Cerebellar nuclear complex (tissue), 1 donor: Measurements from ENCODE around the gene MED19.
A peak's percentile ranks its signal among the peaks of the same experiment; 100 is the strongest.
"Not testable (repeated sequence)": the region's sequence is repeated elsewhere in the genome, so short reads cannot be mapped to it uniquely, and the experiment has no call there.

Experiments
- DNase-seq, 2 experiments: peaks; one replicate each; lab custom pipeline; 2025; lab: John Stamatoyannopoulos, UW

The MED19 gene

DNA sequence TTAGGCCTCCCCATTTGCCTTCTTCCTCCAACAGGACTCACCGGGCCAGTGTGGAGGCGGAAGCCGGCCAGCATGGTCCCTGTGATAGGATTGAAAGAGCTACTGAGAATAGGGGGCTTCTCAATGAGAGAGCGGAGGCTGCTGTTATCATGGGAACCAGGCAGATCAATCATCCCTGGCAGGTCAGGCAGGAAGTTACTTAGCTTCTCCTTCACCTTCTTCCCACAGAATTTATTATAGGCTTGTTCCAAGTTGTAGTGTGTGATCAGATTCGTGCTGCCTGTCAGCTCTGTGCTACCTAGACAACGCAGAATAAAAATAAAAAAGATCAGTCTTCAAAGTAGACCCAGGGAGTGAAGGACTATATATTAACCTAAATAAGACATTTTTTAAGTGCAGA is 7.1 kb downstream of the MED19 start:
- no peak for DNase-seq

DNA sequence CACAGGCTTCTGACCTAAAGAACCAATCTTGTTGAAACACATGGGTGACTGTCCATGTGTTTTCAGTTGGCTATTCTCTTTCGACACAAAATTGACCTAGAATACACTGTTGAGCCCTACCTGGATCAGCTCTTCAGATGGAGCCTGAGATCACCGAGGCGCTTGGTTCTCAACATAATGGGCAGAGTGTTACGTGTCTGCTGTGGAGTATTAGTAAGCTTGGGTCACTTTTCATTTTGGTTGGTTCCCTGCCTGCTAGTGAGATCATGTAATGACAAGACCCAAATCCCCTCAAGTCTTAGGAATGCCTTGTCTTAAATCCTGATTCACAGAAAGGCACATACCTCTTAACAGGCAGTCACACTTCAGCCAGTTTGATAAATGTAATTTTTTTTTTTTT is 8.7 kb downstream of the MED19 start:
- DNase-seq = no peak

- DNase-seq = no peak
Observed at GRCh38 chr11:57700425-57700824, 11.6 kb downstream of the MED19 start.

GRCh38 chr11:57699813-57700212 is 12.2 kb downstream of the MED19 start:
- DNase-seq = no peak

GRCh38 chr11:57698843-57699365 is 13.1 kb downstream of the MED19 start:
- no peak for DNase-seq

GRCh38 chr11:57690474-57690873 is 21.5 kb downstream of the MED19 start:
- DNase-seq = not testable (repeated sequence)

GRCh38 chr11:57681168-57681567 is 30.8 kb downstream of the MED19 start:
- DNase-seq = no peak

- DNase-seq = no peak
Observed at GRCh38 chr11:57680552-57680874, 31.5 kb downstream of the MED19 start.

- DNase-seq = no peak
Observed at GRCh38 chr11:57679396-57679795, 32.6 kb downstream of the MED19 start.

- DNase-seq = no peak
Observed at GRCh38 chr11:57675176-57675941, 36.7 kb downstream of the MED19 start.

DNA sequence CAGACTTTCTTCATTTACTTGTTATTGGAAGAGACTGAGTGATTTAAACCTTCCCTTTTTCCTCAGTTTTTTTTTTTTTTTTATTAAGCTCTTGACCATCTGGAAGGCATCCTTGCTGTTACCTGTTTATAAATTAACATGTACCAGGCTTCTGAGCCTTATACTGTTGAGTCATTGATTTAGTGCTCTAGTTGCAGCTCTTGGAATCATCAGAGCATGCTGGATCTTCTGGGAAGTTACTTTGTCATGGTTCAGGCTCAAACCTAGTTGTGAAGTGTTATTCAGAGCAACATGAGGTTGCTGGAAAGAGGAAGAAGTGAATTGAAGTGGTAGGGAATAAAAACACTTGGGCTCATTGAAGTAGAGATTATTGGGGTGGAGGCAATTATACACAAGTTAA is 37.8 kb downstream of the MED19 start:
- no peak for DNase-seq

DNA sequence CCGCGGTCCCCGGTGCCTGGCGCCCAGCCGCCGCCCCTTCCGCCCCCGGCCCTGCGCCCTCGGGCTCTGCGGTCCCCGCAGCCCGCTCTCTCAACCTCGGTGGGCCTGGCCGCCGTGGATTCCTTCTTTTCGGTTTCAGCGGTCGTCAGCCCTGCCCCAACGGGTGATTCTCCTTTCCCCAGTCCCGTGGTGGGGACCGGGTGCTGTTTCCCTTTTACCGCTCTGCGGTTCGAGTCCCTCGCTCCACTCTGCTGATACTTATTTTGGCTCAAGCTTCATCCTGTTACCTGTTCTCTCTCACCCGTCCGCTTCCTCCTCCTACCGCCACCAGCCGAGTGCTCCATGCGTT is 43.6 kb downstream of the MED19 start:
- DNase-seq = no peak

- peak; percentile 95 to 98 for DNase-seq
Observed at GRCh38 chr11:57667736-57668433, 44.1 kb downstream of the MED19 start, which contains the start of gene ZDHHC5. Gene ZDHHC5, plus strand, starts transcription at chr11:57668114. Its CDS starts 4,977 bp downstream, at chr11:57673091.

DNA sequence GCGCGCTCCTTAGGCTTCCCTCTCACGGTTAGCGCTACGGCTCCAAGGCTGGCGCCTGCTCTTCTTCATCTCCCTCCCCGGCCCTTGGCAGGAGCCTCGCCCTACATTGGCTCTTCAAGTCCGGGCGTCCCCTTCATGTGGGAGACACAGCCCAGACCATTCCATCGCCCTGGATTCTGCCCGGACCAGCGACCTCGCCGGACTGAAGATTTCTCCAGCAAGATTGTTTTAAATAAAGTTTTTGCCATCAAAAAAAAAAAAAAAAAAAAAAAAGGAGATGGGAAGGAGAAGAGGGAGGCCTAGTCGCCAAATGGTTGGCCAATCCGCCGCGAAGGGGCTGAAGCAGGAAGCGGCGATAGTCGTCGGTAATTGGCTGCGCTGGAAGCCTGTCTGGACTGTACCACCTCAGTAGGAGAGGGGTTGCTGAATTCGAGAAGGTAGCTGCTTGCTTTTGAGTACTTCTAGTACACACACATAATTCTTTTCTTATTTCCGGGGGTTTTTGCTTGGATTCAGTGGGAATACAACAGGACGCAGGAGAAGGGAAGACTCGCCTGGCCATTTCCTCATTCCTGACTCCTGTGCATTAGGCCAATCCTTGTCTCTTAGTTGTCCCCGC is 44.8 kb downstream of the MED19 start:
- DNase-seq = peak; percentile 87 to 92

DNA sequence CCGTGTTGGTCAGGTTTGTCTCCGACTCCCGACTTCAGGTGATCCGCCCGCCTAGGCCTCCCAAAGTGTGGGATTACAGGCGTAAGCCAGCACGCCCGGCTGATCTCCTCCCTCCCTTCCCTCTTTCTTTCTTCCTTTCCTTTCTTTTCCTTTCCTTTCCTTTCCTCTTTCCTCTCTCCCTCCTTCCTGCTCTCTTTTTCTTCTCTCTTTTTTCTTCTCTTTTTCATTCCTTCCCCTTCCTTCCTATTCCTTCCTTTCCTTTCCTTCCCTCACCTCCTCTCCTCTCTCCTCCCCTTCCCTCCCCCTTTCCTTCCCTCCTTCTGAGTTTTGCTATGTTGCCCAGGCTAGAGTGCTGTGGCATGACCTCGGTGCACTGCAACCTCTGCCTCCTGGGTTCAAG is 48.0 kb downstream of the MED19 start:
- no peak for DNase-seq

- no peak for DNase-seq
Observed at GRCh38 chr11:57662893-57663292, 49.1 kb downstream of the MED19 start.

- no peak for DNase-seq
Observed at GRCh38 chr11:57659669-57660068, 52.3 kb downstream of the MED19 start.

- DNase-seq = no peak
Observed at GRCh38 chr11:57658023-57658361, 54.0 kb downstream of the MED19 start.

- peak; percentile 97 to 100 for DNase-seq
Observed at GRCh38 chr11:57657194-57658022, 54.6 kb downstream of the MED19 start, which contains the start of gene CLP1. Gene CLP1, plus strand, starts transcription at chr11:57657762. Its CDS starts 1,715 bp downstream, at chr11:57659477.

- no peak for DNase-seq
Observed at GRCh38 chr11:57656885-57657193, 55.2 kb downstream of the MED19 start.
